ENCODE results near the gene CAB39L.

DNA sequence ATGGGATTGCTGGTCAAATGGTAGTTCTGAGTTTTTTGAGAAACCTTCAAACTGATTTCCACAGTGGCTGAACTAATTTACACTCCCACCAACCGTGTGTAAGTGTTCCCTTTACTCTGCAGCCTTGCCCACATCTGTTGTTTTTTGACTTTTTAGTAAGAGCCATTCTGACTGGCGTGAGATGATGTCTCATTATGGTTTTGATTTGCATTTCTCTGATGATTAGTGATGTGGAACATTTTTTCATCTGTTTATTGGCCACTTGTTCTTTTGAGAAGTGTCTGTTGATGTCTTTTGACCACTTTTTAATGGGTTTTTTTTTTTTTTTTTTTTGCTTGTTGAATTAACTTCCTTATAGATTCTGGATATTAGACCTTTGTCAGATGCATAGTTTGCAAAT, 4.3 kb downstream of the CAB39L start:
- TF ChIP-seq, protein P1, sequence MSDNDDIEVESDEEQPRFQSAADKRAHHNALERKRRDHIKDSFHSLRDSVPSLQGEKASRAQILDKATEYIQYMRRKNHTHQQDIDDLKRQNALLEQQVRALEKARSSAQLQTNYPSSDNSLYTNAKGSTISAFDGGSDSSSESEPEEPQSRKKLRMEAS (IDR thresholded peaks at IDR 0.05), result no peak
- TF ChIP-seq TAF1 (IDR thresholded peaks at IDR 0.05; ENCODE audit: low read depth) (no peak), ZBTB7A (IDR thresholded peaks at IDR 0.05; ENCODE audit: low read depth) (no peak)
- TF ChIP-seq, protein P2, sequence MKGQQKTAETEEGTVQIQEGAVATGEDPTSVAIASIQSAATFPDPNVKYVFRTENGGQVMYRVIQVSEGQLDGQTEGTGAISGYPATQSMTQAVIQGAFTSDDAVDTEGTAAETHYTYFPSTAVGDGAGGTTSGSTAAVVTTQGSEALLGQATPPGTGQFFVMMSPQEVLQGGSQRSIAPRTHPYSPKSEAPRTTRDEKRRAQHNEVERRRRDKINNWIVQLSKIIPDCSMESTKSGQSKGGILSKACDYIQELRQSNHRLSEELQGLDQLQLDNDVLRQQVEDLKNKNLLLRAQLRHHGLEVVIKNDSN (IDR thresholded peaks at IDR 0.05), result no peak

Data from Ishikawa (cell line).